CD4-positive, alpha-beta T cell treated with Interleukin-10 for 1 hour (primary cell): ENCODE measurements around the gene MOBP.
"Not testable (repeated sequence)": the region's sequence is repeated elsewhere in the genome, so short reads cannot be mapped to it uniquely, and the experiment has no call there.

ENCODE experiments used
- DNase-seq: peaks from one replicate; pipeline ENCODE4 v3.0.0-alpha.2; 2020

MOBP gene

GRCh38 chr3:39467394-39468107 is at the start of gene MOBP:
TSS of gene MOBP (plus strand) at chr3:39467680. CDS start at chr3:39502070, 34,390 bp downstream.
- DNase-seq: no peak

GRCh38 chr3:39418556-39419225 is 48.8 kb upstream of the MOBP start:
- DNase-seq: not testable (repeated sequence)

- DNase-seq: no peak
Measured at GRCh38 chr3:39419742-39420315, 47.7 kb upstream of the MOBP start.

GRCh38 chr3:39420543-39420942 is 46.9 kb upstream of the MOBP start:
- DNase-seq: no peak

GRCh38 chr3:39423436-39423970 is 44.0 kb upstream of the MOBP start:
- DNase-seq: no peak

- no peak for DNase-seq
Measured at GRCh38 chr3:39426312-39426711, 41.2 kb upstream of the MOBP start.

- DNase-seq: no peak
Measured at GRCh38 chr3:39427506-39427905, 40.0 kb upstream of the MOBP start.

- DNase-seq: no peak
Measured at GRCh38 chr3:39428745-39429201, 38.7 kb upstream of the MOBP start.

- DNase-seq: no peak
Measured at GRCh38 chr3:39429466-39429865, 38.0 kb upstream of the MOBP start.

GRCh38 chr3:39432342-39432741 is 35.1 kb upstream of the MOBP start:
- DNase-seq: no peak

GRCh38 chr3:39433642-39434041 is 33.8 kb upstream of the MOBP start:
- DNase-seq: no peak

GRCh38 chr3:39434574-39434973 is 32.9 kb upstream of the MOBP start:
- DNase-seq: no peak

GRCh38 chr3:39435006-39435748 is 32.3 kb upstream of the MOBP start:
- DNase-seq: no peak

GRCh38 chr3:39438880-39439279 is 28.6 kb upstream of the MOBP start:
- DNase-seq: no peak

- DNase-seq: no peak
Measured at GRCh38 chr3:39440316-39440715, 27.2 kb upstream of the MOBP start.

- no peak for DNase-seq
Measured at GRCh38 chr3:39443530-39443929, 23.9 kb upstream of the MOBP start.

- no peak for DNase-seq
Measured at GRCh38 chr3:39445927-39446326, 21.6 kb upstream of the MOBP start.

GRCh38 chr3:39446444-39446843 is 21.0 kb upstream of the MOBP start:
- DNase-seq: no peak

GRCh38 chr3:39447637-39448483 is 19.6 kb upstream of the MOBP start:
- DNase-seq: peak; percentile 72

- no peak for DNase-seq
Measured at GRCh38 chr3:39448506-39449233, 18.8 kb upstream of the MOBP start.

GRCh38 chr3:39449796-39450195 is 17.7 kb upstream of the MOBP start:
- DNase-seq: no peak
